ENCODE data around the gene FILIP1L.

Gene FILIP1L

DNA sequence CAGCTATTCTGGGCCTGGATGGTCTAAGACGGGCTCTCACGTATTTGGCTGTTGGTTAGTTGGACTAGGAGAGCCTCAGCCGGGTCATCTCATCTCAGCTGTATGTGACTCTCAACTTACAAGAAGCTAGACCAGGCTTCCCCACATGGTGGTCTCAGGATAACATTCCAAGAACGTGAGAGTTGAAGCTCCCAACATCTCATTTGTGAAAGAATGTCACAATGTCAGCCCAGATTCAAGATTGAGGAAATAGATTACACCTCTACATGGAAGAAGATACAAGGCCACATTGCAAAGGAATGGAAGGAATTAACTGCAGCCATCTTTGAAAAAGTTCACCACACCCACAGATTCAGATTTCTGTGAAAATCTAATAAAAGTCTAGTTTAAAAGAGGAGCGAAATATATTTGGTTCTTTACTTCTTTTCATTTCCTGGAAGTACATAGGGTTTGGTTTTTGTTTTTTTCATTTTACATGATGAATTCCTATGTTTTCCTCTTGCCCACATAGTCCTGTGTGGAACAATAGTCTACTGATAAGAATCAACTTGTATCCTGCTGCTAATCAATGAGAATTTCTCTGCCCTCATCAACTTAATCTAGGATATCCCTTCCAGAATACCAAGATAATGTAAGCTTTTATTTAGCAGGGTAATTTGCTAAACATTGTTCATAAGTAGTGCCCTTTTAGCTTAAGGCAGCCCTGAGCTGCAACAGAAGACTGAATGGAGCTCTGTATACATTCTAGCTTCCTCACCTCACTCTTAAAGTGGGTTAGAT, 180.1 kb downstream of the FILIP1L start:
- in situ Hi-C loops (cut with MboI; ENCODE audit: low sequenced_read_pairs) = no loop called here

DNA sequence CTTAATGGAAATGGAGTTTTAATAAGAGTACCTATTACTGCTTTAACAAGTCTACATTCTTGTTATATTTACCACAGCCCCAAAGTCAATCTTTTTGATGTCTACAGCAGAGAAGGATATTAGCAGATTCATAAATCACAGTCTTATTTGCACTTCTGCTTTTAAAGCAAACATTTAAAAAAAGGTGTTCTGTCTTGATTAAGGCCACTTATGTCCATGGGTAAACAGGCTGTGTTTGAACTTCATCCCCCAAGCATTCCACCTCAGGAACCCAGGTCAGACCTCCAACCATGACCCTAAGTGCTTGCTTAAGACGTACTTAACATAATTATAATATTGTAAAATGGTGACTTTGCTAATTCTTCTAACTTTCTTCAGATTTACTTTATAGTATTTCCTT, 183.2 kb downstream of the FILIP1L start:
- in situ Hi-C loops (cut with MboI; ENCODE audit: low sequenced_read_pairs) = no loop called here

DNA sequence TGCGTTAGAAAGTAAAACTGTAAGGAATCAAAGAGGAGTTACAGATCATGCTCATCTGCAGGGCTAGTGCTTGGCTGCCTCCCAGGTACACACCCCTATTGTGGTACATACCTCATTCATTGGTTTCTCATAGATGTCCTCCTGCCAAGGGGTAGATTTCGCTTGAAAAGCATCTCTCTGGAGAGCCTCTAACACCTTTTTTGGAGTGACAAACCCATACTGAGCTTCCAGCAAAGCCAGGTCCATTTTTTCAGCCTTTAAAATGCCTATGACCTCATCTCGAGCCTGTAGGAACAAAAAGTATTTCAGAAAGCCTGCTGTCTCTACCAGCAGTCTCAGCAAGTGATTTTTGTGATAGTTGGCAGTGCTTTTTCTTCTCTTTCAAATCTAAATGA, 184.6 kb downstream of the FILIP1L start:
- in situ Hi-C loops (cut with MboI; ENCODE audit: low sequenced_read_pairs) = no loop called here

DNA sequence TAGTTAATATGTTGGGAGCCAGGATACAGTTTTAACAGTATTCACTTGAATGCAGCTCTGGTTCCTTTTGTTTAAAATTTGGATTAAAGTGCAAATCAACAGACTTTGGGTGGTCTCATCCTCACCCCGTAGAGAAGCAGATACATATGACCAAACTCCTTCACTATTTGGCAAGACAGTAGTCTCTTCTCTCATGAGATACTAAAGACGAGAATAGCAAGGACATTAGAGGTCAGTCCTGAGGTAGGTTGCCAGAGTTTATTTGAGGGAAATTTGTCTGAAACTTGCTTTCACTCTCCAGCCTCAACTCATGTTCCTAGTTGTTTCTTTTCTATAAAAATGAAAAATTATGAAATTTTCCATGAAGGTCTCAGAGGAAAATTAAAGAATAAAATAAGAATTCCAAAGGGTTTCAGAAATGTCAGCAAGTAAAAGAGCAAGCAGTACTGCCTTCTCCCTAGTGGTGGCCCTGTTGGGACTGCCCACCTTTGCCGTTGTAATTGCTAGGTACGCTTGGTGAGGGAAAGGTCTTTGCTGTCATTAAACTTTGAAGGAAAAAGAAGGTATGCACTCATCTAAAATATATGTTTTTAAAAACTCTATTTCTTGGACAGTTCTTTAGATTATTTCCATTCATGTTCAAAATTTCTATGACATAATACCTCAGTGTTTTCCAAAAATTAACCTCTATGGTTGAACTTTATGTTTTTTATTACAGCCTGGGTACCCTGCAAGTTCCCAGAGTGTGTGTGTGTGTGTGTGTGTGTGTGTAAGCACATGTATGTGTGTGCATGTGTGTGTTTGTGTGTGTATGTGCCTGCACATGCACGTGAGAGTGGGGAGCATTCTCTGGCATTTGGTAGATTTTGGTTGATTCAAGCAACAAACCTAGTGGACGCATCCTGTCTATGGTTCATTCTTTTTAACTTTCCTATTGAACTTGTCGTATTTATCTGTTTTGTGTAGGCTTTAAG, 185.2 kb downstream of the FILIP1L start:
- in situ Hi-C loops (cut with MboI; ENCODE audit: low sequenced_read_pairs) = no loop called here

DNA sequence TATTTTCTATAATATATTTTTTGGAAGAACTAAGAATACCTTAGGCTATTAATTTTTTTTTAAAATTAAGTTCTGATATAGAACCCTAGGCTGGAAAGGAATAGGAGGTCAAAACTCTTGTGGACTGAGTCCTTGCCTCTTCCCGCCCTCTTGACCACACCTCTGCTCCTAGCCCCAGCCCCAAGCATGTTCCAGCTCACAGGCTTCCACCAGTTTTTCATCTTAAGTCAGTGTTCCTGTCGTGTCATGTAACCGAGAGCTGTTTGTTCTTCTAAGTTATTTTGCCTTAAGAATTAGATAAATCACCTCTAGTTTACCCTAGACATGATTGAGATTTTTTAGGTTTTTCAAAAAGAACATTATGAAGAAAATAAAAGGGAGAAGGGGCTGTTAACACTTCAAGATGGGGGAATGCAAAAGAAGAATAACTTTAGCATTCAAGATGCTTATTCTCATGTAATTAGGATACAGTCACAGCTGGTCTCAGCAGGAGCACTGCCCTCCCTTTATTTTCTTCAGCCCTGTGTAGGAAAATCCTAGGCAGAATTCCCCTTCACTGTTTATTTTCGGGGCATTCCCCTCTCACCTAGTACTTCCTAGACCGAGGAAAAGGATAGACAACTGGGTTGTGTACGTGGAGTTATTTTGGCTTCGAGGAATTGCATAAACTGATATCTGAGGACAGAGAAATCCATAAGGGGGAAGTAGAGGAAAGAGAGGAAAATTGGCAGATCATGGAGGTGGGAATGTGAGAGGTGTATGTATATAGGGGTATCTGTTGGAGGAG, 186.4 kb downstream of the FILIP1L start:
- in situ Hi-C loops (cut with MboI; ENCODE audit: low sequenced_read_pairs) = no loop called here

DNA sequence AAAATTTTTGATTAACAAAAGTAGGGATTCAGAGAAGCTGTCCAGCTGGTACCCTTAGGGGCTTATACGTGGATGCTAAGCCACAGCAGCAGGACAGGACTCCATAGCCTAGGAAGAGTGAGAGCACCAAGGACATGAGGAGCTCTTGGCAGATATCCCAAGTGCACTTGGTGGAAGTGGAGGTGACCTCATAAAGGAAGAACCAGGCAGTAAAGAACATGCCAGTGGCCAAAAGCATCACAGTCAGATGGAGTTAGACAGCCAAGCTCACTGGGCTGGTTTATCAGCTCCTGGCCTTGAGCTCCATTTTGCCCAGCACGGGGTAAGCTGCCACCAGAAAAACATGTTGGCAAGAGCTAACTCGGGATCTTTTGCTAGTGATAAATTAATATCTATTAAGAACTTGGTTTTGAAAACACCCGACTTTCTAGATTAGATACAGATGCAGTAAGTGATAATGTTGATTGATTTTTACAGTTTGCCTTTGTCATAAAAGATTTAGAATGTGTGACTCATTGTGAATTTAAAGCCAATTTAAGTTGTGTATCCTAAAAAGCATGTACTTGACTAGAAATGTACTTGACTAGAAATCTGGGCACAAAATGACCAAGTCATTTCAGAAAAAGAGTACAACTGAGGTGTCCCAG, 188.6 kb downstream of the FILIP1L start:
- in situ Hi-C loops (cut with MboI; ENCODE audit: low sequenced_read_pairs) = no loop called here

DNA sequence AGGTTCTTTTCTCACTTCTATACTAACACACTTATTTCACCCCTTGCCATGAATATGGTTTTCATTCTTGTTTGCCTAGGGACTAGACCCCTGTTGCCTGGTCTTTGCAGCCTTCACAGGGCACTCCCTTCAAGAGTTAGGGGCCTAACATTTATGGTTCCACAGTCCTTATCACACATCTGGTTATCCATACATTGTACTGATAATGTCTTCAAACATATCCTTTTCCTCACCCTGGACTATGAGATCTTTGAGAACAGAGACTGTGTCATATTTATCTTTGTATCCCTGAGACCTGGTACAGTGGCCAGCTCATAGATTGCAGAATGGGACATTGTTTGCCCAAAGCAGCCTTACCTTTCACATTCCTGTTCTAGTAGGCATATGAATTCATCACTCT, 190.4 kb downstream of the FILIP1L start:
- in situ Hi-C loops (cut with MboI; ENCODE audit: low sequenced_read_pairs) = no loop called here

DNA sequence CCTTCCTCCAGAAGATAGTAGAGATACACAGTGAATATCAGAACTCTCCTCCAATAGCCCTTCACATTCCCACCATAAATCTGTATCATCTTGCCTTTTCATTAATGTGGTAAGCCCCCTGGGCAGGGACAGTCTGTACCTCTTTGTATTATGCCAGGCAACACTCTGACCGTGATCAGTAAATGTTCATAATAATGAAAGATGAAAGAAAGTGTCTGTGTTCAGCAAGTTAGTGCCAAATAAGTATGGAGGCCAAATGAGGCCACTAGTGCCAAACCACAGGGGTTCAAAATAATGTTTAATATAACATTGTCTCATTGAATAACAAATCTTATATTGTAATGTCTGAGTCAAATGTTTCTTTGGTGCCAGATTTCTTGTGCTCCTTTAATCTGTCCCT, 192.3 kb downstream of the FILIP1L start:
- in situ Hi-C loops (cut with MboI; ENCODE audit: low sequenced_read_pairs) = no loop called here

DNA sequence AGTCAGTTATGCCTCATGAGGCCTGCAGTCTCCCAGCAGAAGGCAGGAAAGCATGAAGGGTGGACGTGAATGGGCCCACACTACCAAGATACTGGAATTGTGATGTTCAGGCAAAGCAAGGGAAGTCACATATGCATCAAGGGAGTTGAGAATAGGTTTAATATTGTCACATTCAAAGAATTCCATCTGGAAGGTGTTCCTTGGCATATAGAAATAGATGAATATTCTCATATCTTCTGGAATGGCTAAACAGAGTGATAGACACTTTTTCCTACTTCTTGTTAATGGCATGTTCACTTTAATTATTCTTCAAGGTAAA, 193.0 kb downstream of the FILIP1L start:
- in situ Hi-C loops (cut with MboI; ENCODE audit: low sequenced_read_pairs) = no loop called here

DNA sequence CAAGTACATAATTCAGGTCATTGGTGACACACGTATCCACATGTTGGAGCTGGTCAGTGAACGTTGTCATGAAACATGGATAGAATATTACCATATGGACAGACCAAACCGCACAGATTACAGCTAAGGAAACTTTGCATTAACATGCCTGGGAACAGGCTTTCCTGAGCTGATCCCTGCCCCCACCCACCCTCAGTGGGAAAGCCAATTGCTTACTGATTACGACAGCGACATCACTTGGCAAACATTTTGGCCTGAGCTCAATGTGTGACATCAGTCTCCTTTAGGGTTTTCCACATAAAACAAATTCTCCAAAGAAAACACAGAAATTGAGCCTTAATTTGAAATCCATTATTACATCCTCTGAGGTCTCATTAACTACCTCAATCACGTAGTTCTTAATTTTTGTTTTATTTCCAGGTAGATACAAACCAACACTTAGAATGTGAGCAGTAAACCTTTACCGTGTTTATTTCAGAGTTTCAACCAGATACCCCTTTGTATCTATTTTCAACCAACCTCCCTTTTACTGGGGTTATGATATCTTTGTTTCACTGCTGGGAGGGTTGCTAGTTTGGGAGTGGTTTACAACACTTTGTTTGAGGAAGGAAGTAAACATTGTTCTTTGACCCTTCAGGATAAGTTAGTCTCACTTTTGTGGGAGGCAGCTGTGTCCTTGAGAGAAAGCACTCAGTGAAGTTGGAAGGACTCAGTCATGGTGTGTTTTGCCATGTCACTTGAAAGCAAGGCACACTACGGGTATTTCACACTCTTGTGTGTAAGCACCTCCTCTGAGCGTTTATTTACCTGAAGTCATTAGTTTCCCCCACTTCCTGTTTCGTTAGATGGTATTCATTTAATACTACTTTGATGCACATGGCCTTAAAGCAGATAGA, 193.6 kb downstream of the FILIP1L start:
- in situ Hi-C loops (cut with MboI; ENCODE audit: low sequenced_read_pairs) = no loop called here

DNA sequence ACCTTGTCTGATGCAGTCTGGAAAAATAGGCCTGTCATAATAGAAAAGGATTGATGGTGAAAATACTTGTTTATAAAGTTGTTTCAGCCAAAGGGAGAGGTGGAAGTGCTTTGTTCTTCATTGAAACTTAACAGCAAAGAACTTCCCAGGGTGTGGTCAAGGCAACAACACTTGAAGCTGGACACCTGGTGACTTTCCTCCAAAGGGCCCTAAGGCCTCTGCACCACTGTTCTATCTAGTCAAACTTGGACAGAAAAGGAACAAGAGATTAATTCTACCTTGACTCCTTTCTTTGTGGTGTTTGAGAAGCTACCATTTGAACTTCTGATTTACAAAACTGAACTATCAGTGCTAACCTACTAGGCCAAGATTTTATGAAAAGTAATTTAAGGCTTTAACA, 194.6 kb downstream of the FILIP1L start:
- in situ Hi-C loops (cut with MboI; ENCODE audit: low sequenced_read_pairs) = no loop called here

DNA sequence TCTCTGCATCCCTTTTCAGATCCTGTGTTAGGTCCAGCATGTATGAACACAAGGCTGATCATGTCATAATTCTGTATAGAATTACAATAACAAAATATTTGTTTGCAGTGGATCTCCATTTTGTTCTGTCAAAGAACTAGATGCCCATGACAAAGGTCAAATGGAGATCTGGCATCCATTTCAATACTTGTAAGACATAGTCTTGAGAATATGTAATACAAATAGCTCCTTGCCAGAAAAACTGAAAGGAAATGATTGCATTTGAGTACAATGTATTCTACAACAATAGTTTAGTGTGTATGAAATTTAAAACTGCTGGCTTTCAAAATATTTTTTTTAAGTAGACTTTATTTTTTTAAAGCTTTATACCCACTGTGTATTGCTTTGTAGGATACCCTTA, 195.6 kb downstream of the FILIP1L start:
- in situ Hi-C loops (cut with MboI; ENCODE audit: low sequenced_read_pairs) = no loop called here

DNA sequence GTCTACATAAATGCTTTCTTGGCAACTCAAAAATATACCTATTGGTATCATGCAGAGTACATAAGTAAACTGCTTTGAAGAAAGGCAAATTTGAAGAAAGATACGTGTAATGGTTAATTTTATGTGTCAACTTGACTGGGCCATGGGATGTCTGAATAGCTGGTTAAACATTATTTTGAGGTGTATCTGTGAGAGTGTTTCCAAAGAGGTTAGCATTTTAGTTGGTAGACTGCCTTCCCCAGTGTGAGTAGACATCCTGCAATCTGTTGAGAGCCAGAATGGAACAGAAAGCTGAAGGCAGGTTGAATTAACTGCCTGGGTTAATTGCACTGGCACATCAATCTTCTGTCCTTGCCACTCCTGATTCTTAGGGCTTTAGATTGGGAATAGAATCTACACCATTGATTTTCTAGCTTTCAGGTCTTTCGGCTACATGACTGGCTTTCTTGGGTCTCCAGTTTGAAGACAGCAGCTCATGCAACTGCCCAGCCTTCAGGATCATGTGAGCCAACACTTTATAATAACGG, 198.3 kb downstream of the FILIP1L start:
- in situ Hi-C loops (cut with MboI; ENCODE audit: low sequenced_read_pairs) = no loop called here

DNA sequence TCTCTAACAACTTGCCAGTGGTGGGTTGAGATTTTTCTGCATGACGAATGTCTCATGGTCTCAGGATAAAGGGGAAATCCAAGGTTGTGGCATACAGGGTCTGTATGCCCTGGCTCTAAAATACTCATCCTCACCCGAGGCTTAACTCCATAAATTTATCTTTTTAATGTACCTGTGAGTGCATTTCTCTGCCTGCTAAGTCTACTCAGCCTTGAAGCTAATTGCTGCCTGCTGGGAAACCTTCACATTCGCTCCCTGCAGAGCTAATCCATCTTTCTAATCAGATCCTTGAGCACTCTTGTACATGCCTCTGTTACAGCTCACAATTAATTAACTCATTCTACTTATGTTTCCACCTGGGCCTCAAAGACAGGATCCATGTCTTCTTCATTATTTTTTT, 202.9 kb downstream of the FILIP1L start:
- in situ Hi-C loops (cut with MboI; ENCODE audit: low sequenced_read_pairs) = no loop called here

DNA sequence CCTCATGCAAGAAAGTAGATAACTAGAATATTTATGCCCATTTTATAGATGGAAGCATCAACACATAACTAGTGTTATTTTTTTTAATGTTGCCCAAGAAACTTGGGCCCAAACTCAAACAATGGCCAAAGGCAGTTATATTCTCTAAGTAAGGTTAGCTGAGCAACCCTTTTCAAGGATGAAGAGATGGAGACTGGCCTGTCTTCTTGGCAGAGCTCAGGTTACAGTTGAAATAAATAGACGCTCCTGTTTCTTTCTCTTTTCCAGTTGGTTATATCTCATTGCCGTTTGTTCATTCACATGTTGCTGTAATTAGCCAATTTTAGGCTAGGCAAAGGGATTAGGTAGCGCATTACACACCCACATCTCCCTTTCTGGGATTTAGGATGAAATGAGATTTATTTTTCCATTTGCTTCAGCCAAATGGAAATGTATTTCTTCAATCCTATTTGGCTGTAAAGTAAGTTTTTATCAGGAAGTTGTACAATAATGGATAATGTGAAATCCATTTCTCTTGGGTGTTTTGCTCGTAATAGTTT, 203.5 kb downstream of the FILIP1L start:
- in situ Hi-C loops (cut with MboI; ENCODE audit: low sequenced_read_pairs) = no loop called here

DNA sequence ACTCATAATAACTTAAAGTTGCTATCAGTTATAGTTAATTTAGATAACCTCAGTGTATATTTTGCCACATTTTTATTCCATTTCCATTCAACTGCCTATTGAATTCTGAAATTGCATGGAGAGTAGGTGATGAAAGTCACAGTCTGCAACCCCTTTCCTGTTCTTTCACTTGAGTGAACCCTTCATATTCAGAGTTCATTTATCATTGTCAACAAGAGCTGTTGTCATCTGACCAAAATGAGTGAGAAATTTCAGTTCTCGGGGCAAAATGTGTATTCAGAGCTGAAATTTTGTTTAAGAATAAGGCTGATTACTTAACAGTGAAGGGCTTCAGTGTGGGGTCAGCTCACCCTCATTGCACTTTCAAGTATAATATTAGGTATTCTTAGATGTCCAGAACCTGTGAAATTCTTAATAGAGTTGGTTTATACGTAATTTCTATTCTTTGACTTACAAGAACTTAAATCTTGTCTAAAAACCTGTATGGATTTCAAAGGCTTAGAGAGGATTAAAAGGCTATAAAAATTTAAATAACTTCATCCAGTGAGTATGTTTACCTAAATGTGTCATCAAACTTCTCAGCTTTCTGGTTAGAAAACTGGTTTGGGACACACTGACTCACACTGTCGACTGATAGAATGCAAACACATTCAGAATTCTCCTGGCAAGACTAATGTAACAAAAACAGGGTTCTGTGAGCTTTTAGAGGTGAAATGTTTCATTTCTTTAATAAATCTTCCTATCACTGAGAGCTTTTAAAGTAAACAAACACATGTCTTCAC, 204.4 kb downstream of the FILIP1L start:
- in situ Hi-C loops (cut with MboI; ENCODE audit: low sequenced_read_pairs) = no loop called here

DNA sequence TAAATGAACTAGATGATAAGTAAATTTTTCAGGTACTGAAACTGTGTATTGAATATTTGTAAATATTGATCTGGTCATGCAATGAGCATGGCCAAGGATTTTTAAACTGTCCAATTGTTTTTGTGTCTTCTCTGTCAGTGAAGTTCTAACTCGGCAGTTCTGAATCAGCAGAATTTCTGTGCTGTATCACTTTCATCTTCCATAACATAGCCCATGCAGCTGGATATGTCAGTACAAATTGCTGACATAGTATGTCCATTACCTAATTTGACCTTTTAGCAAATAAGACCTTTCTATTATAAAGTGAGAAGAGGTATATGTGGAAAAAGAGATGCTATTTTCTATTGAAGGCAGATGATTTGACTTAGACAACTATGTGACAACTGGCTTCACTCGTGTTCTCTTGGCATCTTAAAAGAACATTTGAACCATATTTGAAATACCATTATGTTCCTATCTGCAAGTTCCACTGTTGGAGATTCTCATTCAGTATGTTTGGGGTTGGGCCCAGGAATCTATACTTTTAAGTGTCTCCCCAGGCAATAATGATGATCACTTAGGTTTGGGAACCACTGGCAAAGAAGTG, 206.2 kb downstream of the FILIP1L start:
- in situ Hi-C loops (cut with MboI; ENCODE audit: low sequenced_read_pairs) = no loop called here

DNA sequence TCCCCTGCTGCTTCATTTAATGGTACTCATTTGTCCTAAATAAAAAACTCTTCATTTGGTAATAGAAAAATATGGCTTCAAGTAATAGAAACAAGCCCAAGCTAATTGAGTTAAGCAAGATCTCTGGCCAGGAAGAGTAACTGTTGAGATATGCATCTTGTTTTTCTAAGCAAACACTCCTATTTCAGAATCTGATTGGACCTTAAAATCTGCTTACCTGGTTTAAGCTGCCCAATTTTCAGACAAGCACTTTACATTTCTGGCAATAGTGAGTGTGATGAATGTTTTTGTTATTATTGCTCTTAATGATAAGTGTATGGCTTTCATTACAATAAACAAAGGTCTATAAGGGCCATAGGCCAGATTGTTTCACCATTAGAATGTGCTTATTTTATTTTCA, 210.4 kb downstream of the FILIP1L start:
- in situ Hi-C loops (cut with MboI; ENCODE audit: low sequenced_read_pairs) = no loop called here

Measured in HL-60/S4 treated with retinoic acid at 250 ng/mL for 4 days and 3 days (cell line).